GM18526 (cell line): ENCODE results near the gene APOM.

Experiments used
- POLR2A ChIP-seq: IDR thresholded peaks from 3 replicates; pipeline ENCODE4 v1.6.1; 2011; ENCODE audit not compliant: insufficient read length; ENCODE audit errors: extremely low read depth

APOM gene

GRCh38 chr6:31702819-31703716 lies 47.4 kb downstream of the APOM start, which contains the start of gene ABHD16A:
Gene ABHD16A (minus strand): TSS chr6:31703324. CDS start chr6:31703281, 43 bp downstream.
- TF ChIP-seq POLR2A: peak; percentile 90

- no peak for TF ChIP-seq POLR2A
These were observed 50.2 kb downstream of the APOM start for GRCh38 chr6:31705931-31706330.

GRCh38 chr6:31706599-31706998 lies 50.9 kb downstream of the APOM start, which contains the start of gene LY6G6F:
Gene LY6G6F (plus strand): TSS chr6:31706866. CDS start chr6:31706907, 41 bp downstream.
- TF ChIP-seq POLR2A: no peak

GRCh38 chr6:31707701-31708100 lies 52.0 kb downstream of the APOM start:
- TF ChIP-seq POLR2A: no peak
